Astrocyte (in vitro differentiated cells and primary cell): ENCODE data around the gene TOB1. TPM values are rescaled to one million over a fixed set of nuclear protein-coding genes. Genes with fewer than 3 reads are reported as not detected.
A peak's percentile ranks its signal among the peaks of the same experiment; 100 is the strongest.

Experiments used
- DNase-seq: peaks from one replicate; pipeline ENCODE4 v3.0.0-alpha.2; 2010; ENCODE audit warnings: low read depth
- FAIRE-seq: peaks from 2 replicates; lab custom pipeline; 2011; peaks lifted over from hg19 to GRCh38; lab: Jason Lieb, UNC
- H2AFZ ChIP-seq: 2 replicates; pipeline ENCODE4 v1.6.0; 2012; ENCODE audit warnings: low read depth, low read length, inconsistent platforms
- H3K27ac ChIP-seq: 2 replicates; pipeline ENCODE4 v1.5.1; 2011; ENCODE audit warnings: low read depth, low read length, inconsistent platforms
- H3K27me3 ChIP-seq: 2 replicates; pipeline ENCODE4 v1.6.0; 2011; ENCODE audit warnings: low read length, inconsistent platforms; ENCODE audit not compliant: insufficient read depth
- H3K36me3 ChIP-seq: 2 replicates; pipeline ENCODE4 v1.5.1; 2011; ENCODE audit warnings: low read length, inconsistent platforms; ENCODE audit not compliant: insufficient read depth
- H3K4me1 ChIP-seq: 2 replicates; pipeline ENCODE4 v1.5.1; 2011; ENCODE audit warnings: low read length, inconsistent platforms; ENCODE audit not compliant: insufficient read depth
- H3K4me2 ChIP-seq: 2 replicates; pipeline ENCODE4 v1.6.0; 2012; ENCODE audit warnings: low read length, inconsistent platforms
- H3K4me3 ChIP-seq: 2 replicates; pipeline ENCODE4 v1.5.1; 2011; ENCODE audit warnings: low read depth, mild to moderate bottlenecking, low read length, inconsistent platforms; ENCODE audit not compliant: insufficient read depth
- H3K79me2 ChIP-seq: 2 replicates; pipeline ENCODE4 v1.6.0; 2012; ENCODE audit warnings: mild to moderate bottlenecking, low read length, inconsistent platforms; ENCODE audit not compliant: insufficient read depth
- H3K9ac ChIP-seq: 2 replicates; pipeline ENCODE4 v1.6.0; 2012; ENCODE audit warnings: mild to moderate bottlenecking, low read length, inconsistent platforms
- H3K9me3 ChIP-seq: 2 replicates; pipeline ENCODE4 v1.5.1; 2012; ENCODE audit warnings: low read depth, mild to moderate bottlenecking, low read length, inconsistent platforms; ENCODE audit not compliant: insufficient read depth
- H4K20me1 ChIP-seq: 2 replicates; pipeline ENCODE4 v1.6.0; 2012; ENCODE audit warnings: low read length, inconsistent platforms; ENCODE audit not compliant: insufficient read depth
- H3K27ac Mint-ChIP-seq: one replicate; pipeline ENCODE4 v1.8.0; 2021; ENCODE audit warnings: mild to moderate bottlenecking, mixed read lengths; ENCODE audit not compliant: unreplicated experiment
- H3K27me3 Mint-ChIP-seq: one replicate; pipeline ENCODE4 v1.8.0; 2021; ENCODE audit warnings: low read depth, mixed read lengths; ENCODE audit not compliant: unreplicated experiment
- H3K36me3 Mint-ChIP-seq: one replicate; pipeline ENCODE4 v1.8.0; 2021; ENCODE audit warnings: low read depth, mixed read lengths; ENCODE audit not compliant: unreplicated experiment
- H3K4me1 Mint-ChIP-seq: one replicate; pipeline ENCODE4 v1.8.0; 2021; ENCODE audit warnings: low read depth, mixed read lengths; ENCODE audit not compliant: unreplicated experiment
- H3K4me3 Mint-ChIP-seq: one replicate; pipeline ENCODE4 v1.8.0; 2021; ENCODE audit warnings: mild to moderate bottlenecking, moderate library complexity, mixed read lengths; ENCODE audit not compliant: unreplicated experiment
- H3K9me3 Mint-ChIP-seq: one replicate; pipeline ENCODE4 v1.8.0; 2021; ENCODE audit warnings: mild to moderate bottlenecking, mixed read lengths; ENCODE audit not compliant: unreplicated experiment
- EZH2 ChIP-seq: IDR thresholded peaks from 2 replicates; pipeline ENCODE4 v1.6.1; 2012; ENCODE audit warnings: mild to moderate bottlenecking, low read length, inconsistent platforms; ENCODE audit not compliant: insufficient read depth
- total RNA-seq: library from RNA; stranded (reverse); gene quantifications from 2 replicates; pipeline ENCODE4 v1.2.1, GENCODE V29; 2021
- TF ChIP-seq, protein P1 (sequence below): IDR thresholded peaks from 2 replicates; pipeline ENCODE4 v1.5.1; 2011; ENCODE audit warnings: low read depth, mild to moderate bottlenecking, inconsistent platforms, low read length, moderate library complexity; ENCODE audit not compliant: insufficient read depth

TOB1 gene
- total RNA-seq, 1 donor from 2014 or later: 71.6 TPM

DNA sequence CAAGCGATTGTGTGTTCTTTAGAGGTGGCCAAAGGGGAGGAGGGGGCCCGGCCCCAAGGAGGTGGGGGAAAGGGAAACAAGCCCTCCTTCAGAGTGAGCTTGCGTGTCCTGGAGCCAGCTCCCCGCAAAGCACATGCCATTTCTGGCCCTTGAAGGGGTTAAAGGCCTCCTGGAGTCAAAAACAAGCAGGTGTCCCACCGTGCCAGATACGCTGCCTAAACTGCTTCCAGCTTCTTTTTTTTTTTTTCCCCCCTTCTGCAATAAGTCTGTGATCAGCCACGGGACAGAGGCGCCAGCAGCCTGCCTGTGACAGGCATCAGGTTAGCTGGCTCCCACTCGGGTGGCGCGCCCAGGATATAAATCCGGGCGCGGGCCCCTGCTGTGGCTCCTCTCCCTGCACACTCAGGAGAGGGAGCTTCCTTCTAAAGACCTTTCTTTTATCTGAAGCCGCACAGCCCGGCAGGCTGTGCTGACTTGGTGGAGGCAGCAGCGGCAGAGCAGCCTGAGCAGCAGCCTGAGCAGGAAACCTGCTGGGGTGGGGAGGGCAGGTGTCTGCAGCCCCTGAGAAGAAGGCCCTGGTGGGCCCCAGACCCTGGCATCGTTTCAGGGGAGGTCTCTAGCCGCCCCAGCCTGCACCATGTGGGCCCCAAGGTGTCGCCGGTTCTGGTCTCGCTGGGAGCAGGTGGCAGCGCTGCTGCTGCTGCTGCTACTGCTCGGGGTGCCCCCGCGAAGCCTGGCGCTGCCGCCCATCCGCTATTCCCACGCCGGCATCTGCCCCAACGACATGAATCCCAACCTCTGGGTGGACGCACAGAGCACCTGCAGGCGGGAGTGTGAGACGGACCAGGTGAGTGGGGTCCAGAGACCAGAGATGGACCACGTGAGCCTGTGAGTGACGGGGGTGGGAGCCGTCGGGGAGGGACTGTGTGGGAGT, 30.6 kb downstream of the TOB1 start, which contains the start of gene WFIKKN2:
TSS of gene WFIKKN2 (plus strand) at position 286 of the 934 bp plus-strand sequence. CDS start at position 638, 352 bp downstream.
- Histone ChIP-seq H3K4me2 (peak within 1 kb of the TSS; percentile 81), H3K79me2 (no peaks in the 10 kb centered on the region), H4K20me1 (no peaks in the 10 kb centered on the region), H3K27ac (no peak within 1 kb of the TSS), H3K27me3 (no peaks in the 10 kb centered on the region), H3K4me1 (peaks cover 10% of the 10 kb centered on the region), H2AFZ (peak within 1 kb of the TSS; percentile 74), H3K36me3 (no peaks in the 10 kb centered on the region), H3K9me3 (no peaks in the 10 kb centered on the region), H3K9ac (peak within 1 kb of the TSS; percentile 54), H3K4me3 (peak within 1 kb of the TSS; percentile 23)
- Mint-ChIP-seq H3K27ac (no peak within 1 kb of the TSS), H3K27me3 (peaks cover 19% of the 10 kb centered on the region), H3K4me3 (no peak within 1 kb of the TSS), H3K36me3 (no peaks in the 10 kb centered on the region), H3K9me3 (no peaks in the 10 kb centered on the region), H3K4me1 (peaks cover 13% of the 10 kb centered on the region)
- TF ChIP-seq, protein P1, sequence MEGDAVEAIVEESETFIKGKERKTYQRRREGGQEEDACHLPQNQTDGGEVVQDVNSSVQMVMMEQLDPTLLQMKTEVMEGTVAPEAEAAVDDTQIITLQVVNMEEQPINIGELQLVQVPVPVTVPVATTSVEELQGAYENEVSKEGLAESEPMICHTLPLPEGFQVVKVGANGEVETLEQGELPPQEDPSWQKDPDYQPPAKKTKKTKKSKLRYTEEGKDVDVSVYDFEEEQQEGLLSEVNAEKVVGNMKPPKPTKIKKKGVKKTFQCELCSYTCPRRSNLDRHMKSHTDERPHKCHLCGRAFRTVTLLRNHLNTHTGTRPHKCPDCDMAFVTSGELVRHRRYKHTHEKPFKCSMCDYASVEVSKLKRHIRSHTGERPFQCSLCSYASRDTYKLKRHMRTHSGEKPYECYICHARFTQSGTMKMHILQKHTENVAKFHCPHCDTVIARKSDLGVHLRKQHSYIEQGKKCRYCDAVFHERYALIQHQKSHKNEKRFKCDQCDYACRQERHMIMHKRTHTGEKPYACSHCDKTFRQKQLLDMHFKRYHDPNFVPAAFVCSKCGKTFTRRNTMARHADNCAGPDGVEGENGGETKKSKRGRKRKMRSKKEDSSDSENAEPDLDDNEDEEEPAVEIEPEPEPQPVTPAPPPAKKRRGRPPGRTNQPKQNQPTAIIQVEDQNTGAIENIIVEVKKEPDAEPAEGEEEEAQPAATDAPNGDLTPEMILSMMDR: no peak
- DNase-seq (no peak), FAIRE-seq (no peak)

DNA sequence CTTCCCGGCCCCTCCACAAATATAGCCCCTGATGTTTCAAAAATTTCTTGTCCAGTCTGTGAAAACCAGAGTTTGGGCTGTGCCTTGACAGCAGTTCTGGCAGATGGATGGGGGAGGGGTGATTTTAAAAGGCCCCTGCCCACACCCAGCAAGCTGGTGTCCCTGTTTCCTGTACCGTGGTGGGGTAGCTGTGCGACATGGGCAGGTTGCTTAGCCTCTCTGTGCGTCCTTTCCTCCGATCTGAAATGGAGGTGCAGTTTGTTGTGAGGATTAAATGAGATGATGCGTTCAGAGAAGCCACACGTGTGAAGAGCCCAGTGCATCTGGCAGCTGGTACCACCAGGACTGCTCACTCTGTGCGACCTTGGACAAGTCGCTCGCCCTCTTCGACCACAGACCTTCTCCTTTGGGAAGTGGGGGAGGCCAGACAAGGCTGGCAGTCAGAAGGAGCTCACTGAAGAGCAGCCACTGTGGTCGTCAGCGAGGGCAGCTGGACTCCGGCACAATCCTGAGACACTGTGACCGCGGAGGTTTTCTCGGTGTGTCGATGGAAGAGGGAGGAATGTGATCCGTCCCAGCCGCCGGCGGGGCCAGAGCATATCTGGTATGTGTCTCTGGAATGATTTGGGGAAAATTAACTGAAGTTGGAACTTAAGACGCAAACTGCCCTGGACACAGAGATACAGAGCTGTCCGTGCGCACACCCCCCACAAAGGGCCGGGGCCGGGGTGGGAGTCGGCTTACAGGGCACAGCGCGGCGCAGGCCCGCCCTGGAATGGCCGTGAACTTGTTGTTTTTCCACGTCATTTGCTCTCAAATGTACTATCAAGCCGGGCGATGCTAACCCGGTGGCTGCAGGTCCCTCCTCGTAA, 31.5 kb downstream of the TOB1 start:
- no peaks in the 10 kb centered on the region for H3K9me3 Mint-ChIP-seq
- Histone ChIP-seq H3K4me2 (peak overlapping the region; percentile 81), H3K79me2 (no peaks in the 10 kb centered on the region), H2AFZ (peak overlapping the region; percentile 74), H3K9ac (peak overlapping the region; percentile 54), H3K4me3 (peak overlapping the region; percentile 23), H3K4me1 (peaks cover 10% of the 10 kb centered on the region), H3K36me3 (no peaks in the 10 kb centered on the region), H4K20me1 (no peaks in the 10 kb centered on the region), H3K27ac (no peak overlapping the region), H3K9me3 (no peaks in the 10 kb centered on the region), H3K27me3 (no peaks in the 10 kb centered on the region)
- FAIRE-seq: no peak
- H3K4me3 Mint-ChIP-seq: no peak overlapping the region
- no peak overlapping the region for H3K27ac Mint-ChIP-seq
- DNase-seq: peak; percentile 60
- H3K36me3 Mint-ChIP-seq: no peaks in the 10 kb centered on the region
- H3K27me3 Mint-ChIP-seq: peaks cover 18% of the 10 kb centered on the region
- TF ChIP-seq EZH2: no peak
- TF ChIP-seq, protein P1: no peak
- peaks cover 13% of the 10 kb centered on the region for H3K4me1 Mint-ChIP-seq
